SH-SY5Y (cell line): ENCODE data around the gene PYGB.
A peak's percentile ranks its signal among the peaks of the same experiment; 100 is the strongest.

Experiments
- GATA2 ChIP-seq: IDR thresholded peaks from 2 replicates; pipeline ENCODE4 v1.6.1; 2011; ENCODE audit warnings: mild to moderate bottlenecking, low read depth, low read length
- GATA3 ChIP-seq: IDR thresholded peaks from 2 replicates; pipeline ENCODE4 v1.6.1; 2011; ENCODE audit warnings: low read depth, mild to moderate bottlenecking, low read length, moderate library complexity

Gene PYGB

DNA sequence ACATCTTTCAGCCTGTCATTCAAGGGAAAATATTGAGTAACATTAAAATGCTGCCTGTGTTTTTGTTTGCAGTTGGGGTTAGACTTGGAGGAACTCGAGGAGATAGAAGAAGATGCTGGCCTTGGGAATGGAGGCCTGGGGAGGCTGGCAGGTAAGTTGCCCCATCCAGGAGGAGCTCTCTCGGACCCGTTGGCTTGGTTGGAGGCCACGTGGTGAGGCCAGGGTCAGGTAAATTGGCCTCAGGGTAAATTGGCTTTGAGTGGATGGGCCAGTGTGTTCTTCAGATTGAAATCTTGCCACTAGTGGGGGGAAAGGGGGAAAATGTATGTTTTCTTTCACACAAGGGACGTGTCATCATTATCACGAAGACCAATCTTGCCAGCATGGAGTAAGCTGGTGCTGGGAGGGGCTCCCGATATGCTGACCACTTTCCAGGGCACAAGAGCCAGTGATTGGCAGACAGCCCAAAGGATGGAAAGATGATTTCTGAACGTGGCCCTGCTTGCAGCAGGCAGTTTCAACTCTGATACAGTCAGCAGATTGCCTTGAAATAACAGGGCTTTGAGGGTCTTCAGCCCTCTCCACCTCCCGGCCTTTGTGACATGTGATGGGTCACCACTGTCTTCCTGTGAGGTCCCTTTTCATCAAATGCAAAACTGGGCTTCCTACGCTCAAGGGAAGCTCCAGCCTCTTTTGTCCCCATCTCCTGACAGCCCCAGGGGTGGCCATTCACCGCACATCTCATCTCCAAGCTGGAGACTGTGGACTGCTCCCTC lies 21.4 kb downstream of the PYGB start:
- TF ChIP-seq GATA3 (no peak), GATA2 (peak; percentile 54)

GRCh38 chr20:25269833-25270170 lies 21.9 kb downstream of the PYGB start:
- TF ChIP-seq GATA2 (no peak), GATA3 (no peak)

DNA sequence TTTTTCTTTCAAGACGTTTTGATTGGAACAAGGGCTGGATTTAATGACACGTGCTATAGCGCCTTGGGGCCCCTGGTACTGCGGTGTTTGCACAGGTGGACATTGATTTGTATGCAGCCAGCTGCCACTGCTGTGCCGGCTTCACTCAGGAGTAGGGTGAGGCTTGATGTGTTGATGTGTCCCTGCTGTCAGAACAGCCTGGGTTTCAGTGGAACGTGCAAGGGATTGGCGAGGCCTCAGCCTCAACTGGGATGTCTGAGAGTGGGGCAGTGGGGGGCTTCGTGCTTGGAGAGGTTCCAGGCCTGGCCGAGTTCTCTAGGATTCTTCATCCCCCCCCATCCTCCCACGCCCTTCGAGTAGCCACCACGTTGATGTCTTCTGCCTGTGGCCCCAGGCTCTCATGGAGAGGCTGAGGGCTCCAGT lies 23.0 kb downstream of the PYGB start:
- TF ChIP-seq GATA3 = no peak
- TF ChIP-seq GATA2 = no peak

DNA sequence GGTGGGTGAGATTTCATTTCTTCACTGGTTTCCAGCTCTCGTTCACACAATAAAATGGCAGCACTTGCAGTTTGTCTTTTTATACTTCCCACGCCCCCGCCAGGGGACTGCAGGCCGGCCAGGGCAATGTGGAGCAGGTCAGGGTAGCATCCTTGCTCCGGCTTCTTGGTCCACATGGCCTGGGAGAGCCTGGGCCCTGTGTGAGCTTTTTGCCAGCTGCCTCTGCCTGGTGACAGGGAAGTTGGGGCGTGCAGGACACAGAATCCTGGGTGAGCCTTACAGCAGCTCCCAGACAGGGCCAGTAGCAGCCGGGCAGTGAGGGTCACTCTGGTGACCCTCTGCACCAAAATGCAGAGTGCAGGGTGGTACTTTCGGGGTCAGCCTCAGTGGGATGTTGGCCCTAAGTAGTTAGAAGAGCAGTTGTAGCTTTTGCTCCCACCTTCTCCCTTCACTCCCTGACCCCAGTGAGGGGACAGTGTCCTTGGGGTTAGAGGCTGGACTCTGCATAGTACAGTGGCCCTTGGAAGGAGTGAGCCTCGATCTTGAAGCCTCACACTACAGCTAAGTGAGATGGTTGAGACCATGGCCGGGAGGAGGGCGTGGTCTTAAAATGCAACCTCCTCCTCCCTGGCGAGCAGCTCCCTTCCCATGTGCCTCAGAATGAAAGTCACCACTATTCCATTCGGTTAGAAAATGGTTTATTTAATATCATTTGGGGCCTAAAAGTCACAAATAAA lies 23.8 kb downstream of the PYGB start:
- TF ChIP-seq GATA3 = no peak
- no peak for TF ChIP-seq GATA2

- TF ChIP-seq GATA3 (no peak), GATA2 (no peak)
These were observed 24.5 kb downstream of the PYGB start for GRCh38 chr20:25272223-25273000.

DNA sequence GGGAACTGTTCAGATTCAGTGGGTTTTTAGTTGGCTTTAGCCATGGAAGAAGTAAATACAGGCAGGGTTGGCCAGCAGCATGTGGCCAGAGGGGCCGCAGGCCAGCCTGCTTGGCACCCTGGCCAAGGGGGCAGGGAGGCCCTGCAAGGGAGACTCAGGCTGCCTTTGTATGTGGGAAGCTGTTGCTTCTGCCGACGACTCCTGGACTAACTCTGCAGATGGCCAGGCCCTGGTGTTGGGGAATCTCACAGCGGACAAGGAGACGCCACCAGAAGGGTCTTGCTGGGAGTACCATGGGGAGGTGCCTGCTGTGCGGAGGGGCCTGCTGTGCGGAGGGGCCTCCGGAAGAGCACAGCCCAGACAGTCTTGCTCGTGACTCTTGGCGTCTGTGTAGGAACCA lies 25.2 kb downstream of the PYGB start:
- TF ChIP-seq GATA3 (no peak), GATA2 (no peak)

DNA sequence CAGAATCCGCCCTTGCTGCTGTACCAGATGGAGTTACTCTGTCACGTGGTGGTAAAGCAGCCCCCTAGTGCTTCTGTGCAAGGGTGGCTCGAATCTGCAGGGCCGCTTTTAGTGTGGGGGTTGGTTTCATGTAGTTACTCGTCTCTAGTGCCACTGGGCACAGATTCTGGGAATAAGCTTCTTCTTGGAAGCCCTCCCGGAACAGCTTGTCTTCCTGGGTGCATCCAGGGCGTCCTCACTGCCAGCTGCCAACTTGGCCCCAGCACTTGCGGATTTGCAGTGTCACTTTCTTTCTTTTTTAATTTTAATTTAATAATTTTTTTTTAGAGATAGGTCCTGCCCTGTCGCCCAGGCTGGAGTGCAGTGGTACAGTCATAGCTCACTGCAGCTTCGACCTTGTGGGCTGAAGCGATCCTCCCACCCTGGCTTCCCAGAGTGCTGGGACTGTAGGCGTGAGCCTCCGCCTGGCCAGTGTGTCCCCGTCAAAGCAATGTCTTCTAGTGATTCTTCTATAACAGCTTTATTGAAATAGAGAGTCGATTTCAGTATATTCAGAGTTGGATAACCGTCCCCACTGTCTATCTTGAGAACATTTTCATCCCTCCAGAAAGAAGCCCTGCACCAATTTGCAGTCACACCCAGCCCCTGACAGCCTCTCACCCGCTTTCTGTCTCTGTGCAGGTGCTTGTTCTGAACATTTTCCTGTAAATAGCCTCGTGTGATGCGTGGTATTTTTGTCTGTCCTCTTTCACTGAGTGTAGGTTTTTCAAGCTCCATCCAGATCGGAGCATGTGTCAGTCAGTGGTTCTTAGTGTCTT lies 25.9 kb downstream of the PYGB start:
- TF ChIP-seq GATA3 (no peak), GATA2 (no peak)

DNA sequence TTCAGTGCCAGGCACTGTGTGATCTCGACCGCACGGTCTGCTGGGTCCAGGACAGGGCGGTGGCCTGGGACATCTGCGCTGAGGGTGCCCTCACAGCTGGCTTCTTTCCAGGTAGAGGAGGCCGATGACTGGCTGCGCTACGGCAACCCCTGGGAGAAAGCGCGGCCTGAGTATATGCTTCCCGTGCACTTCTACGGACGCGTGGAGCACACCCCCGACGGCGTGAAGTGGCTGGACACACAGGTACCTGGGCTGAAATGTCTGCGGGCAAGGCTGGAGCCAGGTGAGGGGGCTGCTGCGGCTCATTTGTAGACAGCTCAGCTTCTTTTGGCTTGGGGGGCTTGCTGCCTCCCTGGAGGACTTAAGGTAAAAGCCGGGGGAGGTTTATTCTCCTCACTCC lies 26.6 kb downstream of the PYGB start:
- no peak for TF ChIP-seq GATA3
- TF ChIP-seq GATA2 = no peak

DNA sequence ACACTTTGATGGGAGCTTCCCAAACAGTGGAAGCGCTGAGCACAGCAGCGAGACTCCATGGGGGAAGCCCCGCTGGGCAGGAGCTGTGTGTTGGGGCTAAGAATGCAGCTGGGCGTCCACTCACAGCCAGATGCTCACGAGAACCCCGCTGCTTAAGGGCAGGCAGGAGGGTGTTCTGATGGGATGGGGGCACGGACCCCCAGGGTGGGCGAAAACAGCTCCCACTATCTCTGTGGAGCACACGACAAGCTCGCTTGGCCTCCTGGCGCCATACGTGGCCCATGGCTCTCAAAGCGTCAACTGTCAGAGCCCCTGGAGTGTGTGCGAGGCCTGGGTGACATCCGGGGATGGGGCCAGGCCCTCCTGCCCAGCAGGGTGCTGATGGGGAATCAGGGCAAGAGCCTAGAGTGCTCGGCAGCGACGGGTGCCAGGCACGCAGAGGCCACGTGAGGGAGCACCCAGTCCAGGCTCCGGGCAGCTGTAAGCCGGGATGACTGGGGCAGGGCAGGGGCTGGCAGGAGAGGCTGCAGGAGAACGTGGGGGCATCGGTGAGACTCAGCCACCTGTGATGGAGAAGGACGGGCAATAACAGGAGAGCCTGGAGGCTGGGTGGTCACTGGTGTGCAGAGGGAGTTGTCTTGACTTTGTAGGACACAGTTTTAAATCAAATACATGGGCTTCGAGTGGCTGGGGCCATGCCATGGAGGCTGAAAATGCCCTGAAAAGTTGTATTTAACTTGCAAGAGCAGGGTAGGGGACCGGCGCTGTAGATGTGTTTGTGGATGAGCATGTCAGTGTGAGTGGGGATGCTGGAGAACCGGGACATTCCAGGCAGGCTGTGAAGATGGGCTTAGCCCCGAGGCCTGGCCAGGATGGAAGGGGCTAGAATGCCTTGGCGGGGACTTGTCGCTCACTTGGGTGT lies 27.3 kb downstream of the PYGB start:
- TF ChIP-seq GATA2 (no peak), GATA3 (no peak)

DNA sequence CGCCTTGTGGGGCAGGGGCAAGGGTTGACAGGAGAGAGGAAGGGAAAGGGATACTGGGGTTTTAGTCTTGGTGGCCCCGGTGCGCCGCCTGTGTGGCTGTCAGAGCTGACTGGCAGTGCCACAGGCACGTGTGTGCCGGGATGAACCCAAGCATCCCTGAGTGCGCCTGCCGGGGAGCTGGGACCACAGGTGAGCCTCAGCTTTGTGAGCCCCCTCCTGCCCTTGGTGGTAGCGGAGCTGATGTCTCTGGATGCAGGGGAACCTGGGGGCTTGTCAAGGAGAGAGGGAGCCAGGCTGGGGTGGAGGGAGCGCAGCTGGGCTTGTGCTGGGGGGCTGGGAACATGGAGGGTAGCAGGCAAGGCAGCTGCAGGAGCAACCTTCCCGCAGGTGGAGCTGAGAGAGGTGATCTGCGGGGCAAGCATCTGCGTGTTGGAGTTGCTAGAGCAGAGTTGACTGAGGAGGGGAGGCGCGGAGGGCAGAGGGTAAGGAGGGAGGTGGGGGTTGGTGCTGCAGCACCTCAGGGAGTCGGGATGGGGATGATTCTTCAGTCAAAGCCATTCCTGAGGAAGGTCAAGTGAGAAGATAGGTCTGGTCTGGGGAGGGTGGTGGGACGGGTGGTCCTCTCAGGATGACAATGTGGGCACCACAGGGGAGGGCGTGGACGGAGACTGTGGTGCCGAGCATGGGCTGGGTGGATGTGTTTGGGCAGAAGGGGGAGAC lies 28.1 kb downstream of the PYGB start:
- TF ChIP-seq GATA2 = no peak
- TF ChIP-seq GATA3 = no peak

- TF ChIP-seq GATA2 (no peak), GATA3 (no peak)
These were observed 28.7 kb downstream of the PYGB start for GRCh38 chr20:25276533-25277050.
